Neural crest cell (in vitro differentiated cells): ENCODE results near the gene XPO5. TPM values are rescaled to one million over a fixed set of nuclear protein-coding genes. Genes with fewer than 3 reads are reported as not detected.
A peak's percentile ranks its signal among the peaks of the same experiment; 100 is the strongest.

Experiments used
- DNase-seq: peaks from one replicate; pipeline ENCODE4 v3.0.0; 2021; ENCODE audit warnings: low read depth, mixed read lengths, low spot score
- H3K27ac Mint-ChIP-seq: one replicate; pipeline ENCODE4 v1.8.0; 2021; ENCODE audit warnings: mild to moderate bottlenecking, mixed read lengths; ENCODE audit not compliant: unreplicated experiment
- H3K27me3 Mint-ChIP-seq: 2 replicates; pipeline ENCODE4 v1.8.0; 2021; ENCODE audit warnings: low read depth, mild to moderate bottlenecking, mixed read lengths
- H3K36me3 Mint-ChIP-seq: 2 replicates; pipeline ENCODE4 v1.8.0; 2021; ENCODE audit warnings: low read depth, mild to moderate bottlenecking, mixed read lengths
- H3K4me1 Mint-ChIP-seq: 2 replicates; pipeline ENCODE4 v1.8.0; 2021; ENCODE audit warnings: mixed read lengths
- H3K4me3 Mint-ChIP-seq: one replicate; pipeline ENCODE4 v1.8.0; 2021; ENCODE audit warnings: mild to moderate bottlenecking, mixed read lengths
- H3K9me3 Mint-ChIP-seq: 2 replicates; pipeline ENCODE4 v1.8.0; 2021; ENCODE audit warnings: mixed read lengths
- total RNA-seq: library from RNA; stranded (reverse); gene quantifications from 2 replicates; pipeline ENCODE4 v1.2.1, GENCODE V29; 2021
- TF ChIP-seq, protein P1 (sequence below): fragments of 200-600 bp; sonication (generic); conservative IDR thresholded peaks from 2 replicates; pipeline ENCODE4 v1.5.0; 2021; ENCODE audit warnings: antibody characterized with exemption, mild to moderate bottlenecking

The XPO5 gene
- total RNA-seq, 1 donor from 2014 or later: 105 TPM

DNA sequence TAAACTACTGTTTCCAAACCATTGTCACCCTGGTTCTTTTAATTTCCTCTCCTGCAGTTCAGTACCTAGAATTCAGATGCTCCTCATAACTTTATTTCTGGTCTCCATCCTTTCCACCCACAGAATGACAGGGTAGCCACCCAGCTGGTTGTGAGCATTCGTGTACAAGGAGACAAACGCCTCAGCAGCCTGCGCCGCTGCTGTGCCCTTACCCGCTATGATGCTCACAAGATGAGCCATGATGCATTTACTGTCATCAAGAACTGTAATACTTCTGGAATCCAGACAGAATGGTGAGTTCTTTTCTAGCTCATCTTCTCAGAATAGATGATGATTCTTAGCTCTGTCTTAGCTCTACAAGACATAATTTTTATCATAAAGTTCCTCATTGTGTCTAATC lies 34.6 kb upstream of the XPO5 start:
- H3K4me3 Mint-ChIP-seq: no peak overlapping the region
- H3K4me1 Mint-ChIP-seq: no peaks in the 10 kb centered on the region
- H3K36me3 Mint-ChIP-seq: peaks cover 2% of the 10 kb centered on the region
- no peak for DNase-seq
- no peaks in the 10 kb centered on the region for H3K9me3 Mint-ChIP-seq
- peak overlapping the region; percentile 53 for H3K27ac Mint-ChIP-seq
- H3K27me3 Mint-ChIP-seq: no peaks in the 10 kb centered on the region
- TF ChIP-seq, protein P1, sequence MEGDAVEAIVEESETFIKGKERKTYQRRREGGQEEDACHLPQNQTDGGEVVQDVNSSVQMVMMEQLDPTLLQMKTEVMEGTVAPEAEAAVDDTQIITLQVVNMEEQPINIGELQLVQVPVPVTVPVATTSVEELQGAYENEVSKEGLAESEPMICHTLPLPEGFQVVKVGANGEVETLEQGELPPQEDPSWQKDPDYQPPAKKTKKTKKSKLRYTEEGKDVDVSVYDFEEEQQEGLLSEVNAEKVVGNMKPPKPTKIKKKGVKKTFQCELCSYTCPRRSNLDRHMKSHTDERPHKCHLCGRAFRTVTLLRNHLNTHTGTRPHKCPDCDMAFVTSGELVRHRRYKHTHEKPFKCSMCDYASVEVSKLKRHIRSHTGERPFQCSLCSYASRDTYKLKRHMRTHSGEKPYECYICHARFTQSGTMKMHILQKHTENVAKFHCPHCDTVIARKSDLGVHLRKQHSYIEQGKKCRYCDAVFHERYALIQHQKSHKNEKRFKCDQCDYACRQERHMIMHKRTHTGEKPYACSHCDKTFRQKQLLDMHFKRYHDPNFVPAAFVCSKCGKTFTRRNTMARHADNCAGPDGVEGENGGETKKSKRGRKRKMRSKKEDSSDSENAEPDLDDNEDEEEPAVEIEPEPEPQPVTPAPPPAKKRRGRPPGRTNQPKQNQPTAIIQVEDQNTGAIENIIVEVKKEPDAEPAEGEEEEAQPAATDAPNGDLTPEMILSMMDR: no peak

GRCh38 chr6:43609402-43609801 lies 33.6 kb upstream of the XPO5 start:
- TF ChIP-seq, protein P1: no peak
- H3K4me1 Mint-ChIP-seq: no peaks in the 10 kb centered on the region
- H3K36me3 Mint-ChIP-seq: peaks cover 2% of the 10 kb centered on the region
- H3K27me3 Mint-ChIP-seq: no peaks in the 10 kb centered on the region
- no peak overlapping the region for H3K27ac Mint-ChIP-seq
- DNase-seq: no peak
- H3K4me3 Mint-ChIP-seq: no peak overlapping the region
- no peaks in the 10 kb centered on the region for H3K9me3 Mint-ChIP-seq

DNA sequence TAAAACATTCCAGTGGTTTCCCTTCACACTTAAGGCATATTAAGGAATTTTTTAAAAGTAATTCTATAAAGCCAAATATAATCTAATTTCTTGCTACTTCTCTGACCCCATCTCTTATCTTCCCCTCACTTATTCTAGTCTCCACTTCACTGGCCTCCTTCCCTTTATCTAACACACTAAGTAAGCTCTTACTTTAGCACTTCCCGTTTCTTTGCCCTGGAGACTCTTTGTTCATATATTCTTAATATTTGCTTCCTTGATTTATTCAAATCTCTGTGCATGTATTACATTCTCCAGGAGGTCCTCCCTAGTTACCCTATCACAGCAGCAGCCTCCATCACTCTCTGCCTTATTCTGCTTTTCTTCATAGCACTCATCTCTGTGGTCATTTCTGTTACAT lies 33.0 kb upstream of the XPO5 start:
- H3K4me1 Mint-ChIP-seq: no peaks in the 10 kb centered on the region
- no peak overlapping the region for H3K4me3 Mint-ChIP-seq
- H3K9me3 Mint-ChIP-seq: no peaks in the 10 kb centered on the region
- TF ChIP-seq, protein P1: no peak
- H3K36me3 Mint-ChIP-seq: peaks cover 2% of the 10 kb centered on the region
- DNase-seq: no peak
- no peaks in the 10 kb centered on the region for H3K27me3 Mint-ChIP-seq
- H3K27ac Mint-ChIP-seq: no peak overlapping the region

DNA sequence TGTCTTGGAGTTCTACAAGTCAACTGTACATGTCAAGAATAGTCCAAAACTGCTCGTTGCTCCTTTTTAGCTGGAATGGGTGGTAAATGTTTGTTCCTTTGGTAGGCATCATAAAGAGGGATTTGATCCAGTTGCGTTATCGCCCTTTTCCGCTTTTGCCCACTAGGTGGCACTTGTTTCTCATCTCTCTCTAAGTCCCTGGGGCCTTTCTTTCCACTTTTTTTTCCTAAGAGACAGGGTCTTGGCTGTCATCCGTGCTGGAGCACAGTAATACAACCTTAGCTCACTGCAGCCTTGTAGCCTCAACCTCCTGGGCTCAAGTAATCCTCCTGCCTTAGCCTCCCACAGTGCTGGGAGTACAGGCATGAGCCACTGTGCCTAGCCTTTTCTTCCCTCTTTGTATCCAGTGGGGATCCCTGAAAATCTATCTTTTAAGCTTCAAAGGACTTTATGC lies 32.5 kb upstream of the XPO5 start:
- Mint-ChIP-seq H3K27me3 (no peaks in the 10 kb centered on the region), H3K4me3 (no peak overlapping the region), H3K27ac (no peak overlapping the region), H3K9me3 (no peaks in the 10 kb centered on the region), H3K36me3 (peaks cover 2% of the 10 kb centered on the region), H3K4me1 (no peaks in the 10 kb centered on the region)
- TF ChIP-seq, protein P1: peak; percentile 90
- peak; percentile 76 for DNase-seq

DNA sequence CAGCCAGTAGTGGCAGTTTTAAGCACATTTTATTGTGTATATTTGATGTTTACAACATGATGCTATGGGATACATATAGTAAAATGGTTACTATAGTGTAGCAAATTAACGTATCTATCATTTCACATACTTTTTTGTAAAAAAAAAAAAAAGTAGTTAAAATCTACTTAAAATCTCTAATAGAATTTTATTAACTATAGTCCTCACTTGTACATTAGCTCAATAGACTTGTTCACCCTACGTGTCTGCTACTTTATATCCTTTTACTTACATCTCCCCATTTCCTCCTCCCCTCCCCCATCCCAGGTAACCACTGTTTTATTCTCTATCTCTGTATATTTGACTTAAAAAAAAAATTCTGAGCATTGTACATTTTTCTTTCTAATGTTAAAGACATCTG lies 30.2 kb upstream of the XPO5 start:
- Mint-ChIP-seq H3K9me3 (no peaks in the 10 kb centered on the region), H3K36me3 (peaks cover 2% of the 10 kb centered on the region), H3K27ac (no peak overlapping the region), H3K4me1 (no peaks in the 10 kb centered on the region), H3K27me3 (no peaks in the 10 kb centered on the region), H3K4me3 (no peak overlapping the region)
- no peak for DNase-seq
- TF ChIP-seq, protein P1: no peak

DNA sequence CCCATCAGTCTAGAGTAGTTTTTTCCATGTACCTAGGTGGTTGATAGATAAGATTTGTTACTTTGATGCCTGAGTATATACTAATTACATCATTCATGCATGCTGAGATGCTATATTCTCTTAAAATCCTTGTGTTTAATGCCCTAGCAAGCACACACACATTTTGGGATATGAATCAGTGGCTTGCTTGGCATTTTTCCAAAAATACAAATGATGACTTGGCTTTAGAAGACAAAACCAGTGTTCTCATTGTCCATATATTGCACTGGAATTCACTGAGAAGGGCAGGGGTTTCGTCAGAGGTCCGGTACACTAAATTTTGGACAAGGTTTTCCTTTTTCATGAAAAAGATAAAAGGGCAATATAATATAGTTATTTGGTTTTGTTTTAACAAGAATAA lies 28.3 kb upstream of the XPO5 start:
- H3K27me3 Mint-ChIP-seq: no peaks in the 10 kb centered on the region
- no peak overlapping the region for H3K4me3 Mint-ChIP-seq
- TF ChIP-seq, protein P1: no peak
- no peak for DNase-seq
- no peaks in the 10 kb centered on the region for H3K9me3 Mint-ChIP-seq
- H3K4me1 Mint-ChIP-seq: no peaks in the 10 kb centered on the region
- H3K36me3 Mint-ChIP-seq: peaks cover 2% of the 10 kb centered on the region
- no peak overlapping the region for H3K27ac Mint-ChIP-seq
